Glutamatergic neuron (in vitro differentiated cells): Measurements from ENCODE around the gene MTHFR. TPM values are rescaled to one million over a fixed set of nuclear protein-coding genes. Genes with fewer than 3 reads are reported as not detected.
A peak's percentile ranks its signal among the peaks of the same experiment; 100 is the strongest.

Source experiments
- DNase-seq: peaks from one replicate; pipeline ENCODE4 v3.0.0; 2022
- H3K27ac Mint-ChIP-seq: one replicate; pipeline ENCODE4 v1.8.0; 2020; ENCODE audit warnings: mild to moderate bottlenecking, mixed read lengths, inconsistent platforms; ENCODE audit not compliant: unreplicated experiment
- H3K27me3 Mint-ChIP-seq: one replicate; pipeline ENCODE4 v1.8.0; 2020; ENCODE audit warnings: mild to moderate bottlenecking, moderate library complexity, mixed read lengths, inconsistent platforms; ENCODE audit not compliant: unreplicated experiment
- H3K36me3 Mint-ChIP-seq: one replicate; pipeline ENCODE4 v1.8.0; 2020; ENCODE audit warnings: mild to moderate bottlenecking, mixed read lengths, inconsistent platforms; ENCODE audit not compliant: unreplicated experiment
- H3K4me1 Mint-ChIP-seq: one replicate; pipeline ENCODE4 v1.8.0; 2020; ENCODE audit warnings: mild to moderate bottlenecking, low read depth, mixed read lengths, inconsistent platforms; ENCODE audit not compliant: unreplicated experiment
- H3K4me3 Mint-ChIP-seq: one replicate; pipeline ENCODE4 v1.8.0; 2020; ENCODE audit warnings: mild to moderate bottlenecking, mixed read lengths, inconsistent platforms; ENCODE audit not compliant: unreplicated experiment
- H3K9me3 Mint-ChIP-seq: one replicate; pipeline ENCODE4 v1.8.0; 2020; ENCODE audit warnings: mild to moderate bottlenecking, moderate library complexity, mixed read lengths, inconsistent platforms; ENCODE audit not compliant: unreplicated experiment
- total RNA-seq: library from RNA; stranded (reverse); fragmentation: NEBNext Ultra II Directional; extraction: Animal tissue kit (Norgen Biotek cat#: 25700); gene quantifications from one replicate; pipeline ENCODE4 v1.2.1, GENCODE V29; 2021; ENCODE audit not compliant: unreplicated experiment
- TF ChIP-seq, protein P1 (sequence below): fragments of 200-600 bp; sonication (generic); IDR thresholded peaks from one replicate; pipeline ENCODE4 v1.5.0; 2021; ENCODE audit not compliant: partially characterized antibody, unreplicated experiment

Gene MTHFR
- total RNA-seq, 1 donor from 2014 or later = 83.2 TPM

DNA sequence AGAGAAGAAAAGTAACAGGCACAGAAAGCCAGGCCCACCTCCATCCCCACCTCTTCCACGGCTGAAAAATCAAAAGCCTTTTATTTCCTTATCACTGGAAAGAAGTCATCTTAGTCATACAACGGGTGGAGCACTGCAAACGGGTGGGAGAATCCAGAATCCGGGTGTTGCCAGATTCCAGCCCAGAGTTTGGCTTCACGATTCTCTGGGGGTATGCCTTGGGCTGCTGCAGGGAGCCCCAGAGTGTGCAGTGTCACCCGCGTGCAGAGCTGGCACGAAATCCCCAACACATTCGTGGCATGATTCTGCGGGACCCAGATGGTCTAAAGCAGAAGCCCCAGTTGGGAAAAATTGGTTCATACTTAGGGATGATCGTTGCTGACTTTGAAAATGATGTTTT lies 44.4 kb upstream of the MTHFR start:
- Mint-ChIP-seq H3K4me3 (no peak overlapping the region), H3K27me3 (peaks cover 1% of the 10 kb centered on the region), H3K4me1 (peaks cover 22% of the 10 kb centered on the region), H3K36me3 (no peaks in the 10 kb centered on the region), H3K9me3 (peaks cover 4% of the 10 kb centered on the region), H3K27ac (no peak overlapping the region)
- no peak for DNase-seq
- TF ChIP-seq, protein P1, sequence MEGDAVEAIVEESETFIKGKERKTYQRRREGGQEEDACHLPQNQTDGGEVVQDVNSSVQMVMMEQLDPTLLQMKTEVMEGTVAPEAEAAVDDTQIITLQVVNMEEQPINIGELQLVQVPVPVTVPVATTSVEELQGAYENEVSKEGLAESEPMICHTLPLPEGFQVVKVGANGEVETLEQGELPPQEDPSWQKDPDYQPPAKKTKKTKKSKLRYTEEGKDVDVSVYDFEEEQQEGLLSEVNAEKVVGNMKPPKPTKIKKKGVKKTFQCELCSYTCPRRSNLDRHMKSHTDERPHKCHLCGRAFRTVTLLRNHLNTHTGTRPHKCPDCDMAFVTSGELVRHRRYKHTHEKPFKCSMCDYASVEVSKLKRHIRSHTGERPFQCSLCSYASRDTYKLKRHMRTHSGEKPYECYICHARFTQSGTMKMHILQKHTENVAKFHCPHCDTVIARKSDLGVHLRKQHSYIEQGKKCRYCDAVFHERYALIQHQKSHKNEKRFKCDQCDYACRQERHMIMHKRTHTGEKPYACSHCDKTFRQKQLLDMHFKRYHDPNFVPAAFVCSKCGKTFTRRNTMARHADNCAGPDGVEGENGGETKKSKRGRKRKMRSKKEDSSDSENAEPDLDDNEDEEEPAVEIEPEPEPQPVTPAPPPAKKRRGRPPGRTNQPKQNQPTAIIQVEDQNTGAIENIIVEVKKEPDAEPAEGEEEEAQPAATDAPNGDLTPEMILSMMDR = no peak

DNA sequence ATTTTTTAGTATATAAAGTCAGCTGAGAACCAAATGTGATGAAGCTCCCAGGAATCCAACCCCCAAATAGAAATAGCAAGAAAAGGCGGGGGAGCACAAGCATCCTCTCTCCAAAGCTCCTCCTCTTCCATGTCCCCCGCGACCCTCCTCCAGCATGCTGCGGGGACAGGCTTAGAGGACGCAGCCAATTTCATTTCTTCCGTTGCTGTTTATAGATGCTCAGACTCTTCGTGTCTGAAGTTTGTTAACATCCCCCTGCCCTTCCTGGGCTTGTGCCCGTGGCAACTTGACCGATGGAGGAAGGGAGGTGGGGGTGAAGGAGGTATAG lies 42.6 kb upstream of the MTHFR start:
- Mint-ChIP-seq H3K4me1 (peaks cover 22% of the 10 kb centered on the region), H3K27ac (peak overlapping the region; percentile 55), H3K9me3 (peaks cover 4% of the 10 kb centered on the region), H3K27me3 (peaks cover 1% of the 10 kb centered on the region), H3K4me3 (no peak overlapping the region), H3K36me3 (no peaks in the 10 kb centered on the region)
- no peak for DNase-seq
- TF ChIP-seq, protein P1 = no peak

DNA sequence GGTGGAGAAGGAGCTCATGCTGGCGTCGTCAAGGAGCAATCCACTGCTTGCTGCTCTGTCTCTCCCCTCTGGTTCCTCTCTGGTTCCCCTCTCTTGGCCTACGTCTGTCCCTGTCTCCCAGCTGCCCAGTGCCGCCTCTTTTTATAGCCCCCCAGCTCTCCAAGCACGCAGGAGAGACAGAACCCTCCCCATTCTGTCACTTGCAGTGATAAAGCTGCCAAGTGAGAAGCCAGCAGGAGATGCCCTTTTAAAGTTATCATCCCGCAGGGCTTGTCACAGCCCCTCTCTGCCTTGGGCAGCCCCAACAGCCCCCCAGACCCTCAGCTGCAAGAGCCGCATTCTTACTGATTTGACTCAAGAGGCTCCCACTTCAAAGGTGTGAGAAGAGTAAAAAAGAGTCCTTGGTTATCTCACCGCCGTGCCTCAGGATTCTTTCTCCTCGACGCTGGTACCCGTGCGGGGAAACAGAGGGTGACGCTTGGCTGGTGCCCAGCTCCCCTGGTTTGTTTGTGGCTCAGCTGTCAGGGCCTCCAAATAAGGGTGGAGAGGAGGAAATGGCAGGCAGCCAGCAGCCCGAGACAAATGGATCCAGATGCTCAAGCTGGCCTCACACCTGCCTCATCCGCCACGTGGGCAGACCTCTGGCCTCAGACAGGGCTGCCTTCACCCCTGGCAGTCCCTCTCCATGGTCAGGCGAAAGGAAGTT lies 42.1 kb upstream of the MTHFR start, which contains the start of gene NPPA:
TSS of gene NPPA (minus strand) at position 117 of the 706 bp plus-strand sequence. CDS start at position 18, 99 bp downstream.
- peaks cover 1% of the 10 kb centered on the region for H3K27me3 Mint-ChIP-seq
- H3K36me3 Mint-ChIP-seq = no peaks in the 10 kb centered on the region
- TF ChIP-seq, protein P1 = no peak
- H3K4me3 Mint-ChIP-seq = no peak within 1 kb of the TSS
- peaks cover 4% of the 10 kb centered on the region for H3K9me3 Mint-ChIP-seq
- peak within 1 kb of the TSS; percentile 55 for H3K27ac Mint-ChIP-seq
- peaks cover 22% of the 10 kb centered on the region for H3K4me1 Mint-ChIP-seq
- no peak for DNase-seq

DNA sequence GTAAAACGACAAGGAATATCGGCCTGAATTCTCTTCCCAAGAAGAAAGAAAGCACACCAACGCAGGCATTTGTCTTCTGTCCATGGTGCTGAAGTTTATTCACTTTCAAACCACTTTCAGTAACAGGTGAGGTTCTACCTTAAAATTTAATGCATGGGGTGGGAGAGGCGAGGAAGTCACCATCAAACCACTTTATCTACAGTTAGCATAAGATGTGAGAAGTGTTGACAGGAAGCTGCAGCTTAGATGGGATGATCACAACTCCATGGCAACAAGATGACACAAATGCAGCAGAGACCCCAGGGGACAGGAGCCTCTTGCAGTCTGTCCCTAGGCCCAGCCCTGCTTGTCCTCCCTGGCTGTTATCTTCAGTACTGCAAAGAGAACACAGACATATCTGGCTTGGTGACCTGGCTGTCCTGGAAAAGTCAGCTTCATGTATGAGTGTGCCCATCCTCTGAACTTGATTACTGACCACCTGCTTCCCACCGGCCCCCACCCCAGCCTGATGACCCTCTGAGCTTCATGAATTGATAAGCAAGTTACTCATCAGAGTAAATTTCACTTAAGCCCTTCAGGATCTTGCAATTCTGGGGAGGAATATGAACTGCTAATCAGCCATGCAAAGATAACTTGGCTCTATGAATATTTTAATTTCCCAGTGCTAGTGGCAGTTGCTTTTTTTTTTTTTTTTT lies 40.0 kb upstream of the MTHFR start:
- no peaks in the 10 kb centered on the region for H3K36me3 Mint-ChIP-seq
- H3K4me1 Mint-ChIP-seq = peaks cover 22% of the 10 kb centered on the region
- H3K27ac Mint-ChIP-seq = peak overlapping the region; percentile 43
- TF ChIP-seq, protein P1 = peak; percentile 28
- H3K4me3 Mint-ChIP-seq = no peak overlapping the region
- DNase-seq = peak; percentile 71
- H3K27me3 Mint-ChIP-seq = peaks cover 1% of the 10 kb centered on the region
- peaks cover 4% of the 10 kb centered on the region for H3K9me3 Mint-ChIP-seq
